Ramos (cell line): ENCODE measurements around the gene ECSIT.

Experiments
- in situ Hi-C: fragments of 300-500 bp; cut with MboI; formaldehyde crosslinking; loops from one replicate; pipeline ENCODE4 v1.14.3; 2022; ENCODE audit warnings: low sequenced_read_pairs; ENCODE audit not compliant: unreplicated experiment

The ECSIT gene

DNA sequence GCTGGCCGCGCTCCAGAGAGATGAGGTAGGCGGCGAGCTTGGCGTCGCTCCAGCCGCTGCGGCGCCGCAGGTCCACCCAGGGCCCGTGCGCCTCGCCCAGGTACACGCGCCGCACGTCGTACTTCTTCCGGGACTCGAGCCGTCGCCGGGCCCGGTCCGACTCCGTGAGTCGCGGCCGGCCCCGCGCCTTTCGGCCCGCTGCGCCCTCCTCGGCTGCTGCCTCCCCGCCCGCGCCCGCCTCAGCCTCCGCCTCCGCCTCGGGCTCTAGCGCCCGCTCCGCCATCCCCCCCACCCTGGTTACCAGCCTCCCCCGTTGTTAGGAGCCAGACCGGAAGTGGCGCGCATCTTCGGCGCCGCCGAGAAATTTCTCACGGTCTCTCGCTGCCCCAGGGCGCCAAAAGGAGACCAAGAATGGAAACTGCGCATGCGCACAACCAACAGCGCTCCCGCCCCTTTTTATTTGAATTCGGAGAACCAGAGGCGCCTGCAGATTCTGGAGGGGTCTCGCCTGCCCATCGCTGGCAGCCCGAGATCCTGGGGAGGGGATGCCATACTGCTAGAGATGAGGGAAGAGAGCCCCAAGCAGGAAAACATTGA lies 23.3 kb downstream of the ECSIT start, which contains the start of gene ZNF653:
ZNF653 (minus strand) TSS at position 336 of the 597 bp plus-strand sequence; CDS start at position 283, 53 bp downstream.
- in situ Hi-C loops = no loop called here

DNA sequence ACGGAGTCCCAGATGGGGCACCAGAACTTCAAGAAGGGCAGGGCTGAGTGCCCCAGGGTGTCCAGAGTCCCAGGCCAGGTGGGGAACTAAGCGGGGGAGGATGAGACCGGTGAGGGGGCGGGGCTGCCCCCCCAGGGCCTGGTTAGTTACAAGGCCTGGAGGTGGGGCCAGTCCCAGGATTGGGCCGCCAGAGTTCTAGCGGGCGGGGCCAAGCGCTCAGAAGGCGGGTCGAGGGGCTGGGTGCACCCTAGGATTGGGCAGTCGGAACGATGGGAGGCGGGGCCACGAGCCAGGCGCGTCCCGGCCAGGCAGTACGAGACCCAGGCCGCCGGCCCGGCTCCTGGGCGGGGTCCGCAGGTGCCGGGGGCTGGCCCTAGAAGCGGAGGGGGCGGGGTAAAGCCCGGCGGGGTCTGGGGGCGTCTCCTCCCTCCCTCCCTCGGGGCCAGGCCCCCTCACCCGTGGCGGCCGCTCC lies 23.9 kb downstream of the ECSIT start:
- in situ Hi-C loops = no loop called here

DNA sequence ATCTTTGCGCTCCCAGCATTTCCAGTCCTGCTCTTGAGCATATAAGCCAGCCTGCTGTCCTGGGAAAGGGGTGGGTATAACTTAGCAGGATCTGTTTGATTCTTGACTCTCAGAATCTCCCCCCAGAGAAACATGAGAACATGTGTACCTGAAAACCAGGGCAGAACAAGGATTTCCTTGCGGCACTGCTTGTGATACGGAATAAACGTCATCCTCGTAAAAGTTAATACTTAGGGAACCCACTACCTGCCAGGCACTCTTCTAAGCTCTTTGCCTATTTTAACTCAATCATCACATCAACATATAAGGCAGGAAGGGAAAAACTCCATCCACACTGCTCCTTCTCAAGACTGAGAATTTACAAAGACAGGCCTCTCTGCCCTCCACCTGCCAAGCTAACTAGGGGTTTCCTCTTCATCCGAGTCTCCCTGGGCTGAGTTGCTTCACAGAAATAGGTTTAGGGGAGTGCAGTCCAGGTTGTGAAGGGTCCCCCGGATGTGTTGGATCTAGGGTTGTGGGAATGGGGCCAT lies 24.4 kb downstream of the ECSIT start:
- in situ Hi-C loops = no loop called here

DNA sequence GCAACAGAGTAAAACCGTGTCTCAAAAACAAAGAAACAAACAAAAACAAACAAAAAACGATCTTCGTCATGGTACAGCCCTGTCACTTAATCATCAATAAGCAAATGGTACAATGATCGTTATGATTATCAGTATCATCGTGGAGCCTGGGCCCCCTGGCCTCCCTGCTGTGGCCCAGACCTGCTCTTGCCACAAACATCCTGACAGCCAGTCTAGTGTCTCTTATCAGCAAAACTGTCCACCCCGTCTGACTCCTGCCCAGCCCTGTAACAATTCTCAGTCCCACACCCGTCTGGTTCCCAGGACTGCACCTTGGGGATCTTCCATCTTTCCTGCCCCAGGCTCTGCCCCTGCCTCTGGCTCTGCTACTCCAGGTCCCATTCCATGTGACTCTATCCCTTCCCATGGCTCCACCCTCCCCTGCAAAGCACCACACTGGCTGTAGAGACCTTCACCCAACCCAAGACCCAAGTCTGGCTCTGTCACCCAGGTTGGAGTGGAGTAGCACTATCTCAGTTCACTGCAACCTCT lies 29.0 kb downstream of the ECSIT start:
- in situ Hi-C loops = loop anchor here (5.0 kb wide), 1 partner anchor 87 kb away; no protein-coding TSS in a partner anchor

DNA sequence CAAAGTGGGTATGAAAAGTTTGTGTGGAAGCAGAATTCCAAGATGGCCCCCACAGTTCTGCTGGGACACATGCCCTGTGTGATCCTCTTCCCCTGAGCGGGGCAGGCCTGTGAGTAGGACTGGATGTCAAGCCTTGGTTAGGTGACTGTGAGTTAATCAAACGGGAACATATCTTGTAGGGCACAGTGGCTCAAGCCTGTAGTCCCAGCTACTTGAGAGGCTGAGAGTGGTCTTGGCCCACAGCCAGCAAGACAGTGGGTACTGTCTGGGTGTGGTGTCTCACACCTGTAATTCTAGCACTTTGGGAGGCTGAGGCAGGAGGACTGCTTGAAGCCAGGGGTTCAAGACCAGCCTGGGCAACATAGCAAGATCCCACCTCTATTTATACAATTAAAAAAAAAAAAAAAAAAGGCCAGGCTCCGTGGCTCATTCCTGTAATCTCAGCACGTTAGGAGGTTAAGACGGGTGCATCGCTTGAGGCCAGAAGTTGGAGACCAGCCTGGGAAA lies 29.7 kb downstream of the ECSIT start:
- in situ Hi-C loops = loop anchor here (5.0 kb wide), 1 partner anchor 88 kb away; no protein-coding TSS in a partner anchor

DNA sequence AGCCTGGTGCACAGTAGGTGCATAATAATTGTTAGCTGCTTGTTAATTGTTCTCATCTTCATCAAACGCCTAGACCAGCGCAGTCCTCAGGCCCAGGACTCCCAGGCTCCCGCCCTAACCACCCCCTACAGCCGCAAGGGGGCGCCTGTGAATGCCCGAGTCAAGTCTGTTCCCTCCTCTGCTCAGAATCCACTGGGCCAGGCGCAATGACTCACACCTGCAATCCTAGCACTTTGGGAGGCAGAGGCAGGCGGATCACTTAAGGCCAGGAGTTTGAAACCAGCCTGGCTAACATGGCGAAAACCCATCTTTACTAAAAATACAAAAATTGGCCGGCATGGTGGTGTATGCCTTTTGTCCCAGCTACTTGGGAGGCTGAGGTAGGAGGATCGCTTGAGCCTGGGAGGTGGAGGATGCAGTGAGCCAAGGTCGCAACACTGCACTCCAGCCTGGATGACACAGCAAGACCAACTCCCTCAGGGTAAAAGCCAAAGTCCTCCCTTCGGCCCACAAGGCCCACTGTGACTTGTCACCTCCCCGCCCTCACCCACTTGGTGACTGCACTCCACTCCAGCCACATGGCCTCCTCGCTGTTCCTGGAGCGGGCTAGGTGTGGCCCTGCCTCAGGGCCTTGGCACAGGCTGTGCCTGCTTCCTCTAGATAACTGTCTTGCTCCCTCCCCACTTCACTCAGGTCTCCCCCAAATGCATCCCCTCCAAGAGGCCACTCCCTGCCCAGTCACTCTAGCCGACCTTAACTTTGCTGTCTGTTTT lies 32.4 kb downstream of the ECSIT start:
- in situ Hi-C loops = loop anchor here (5.0 kb wide), 1 partner anchor 91 kb away; no protein-coding TSS in a partner anchor

DNA sequence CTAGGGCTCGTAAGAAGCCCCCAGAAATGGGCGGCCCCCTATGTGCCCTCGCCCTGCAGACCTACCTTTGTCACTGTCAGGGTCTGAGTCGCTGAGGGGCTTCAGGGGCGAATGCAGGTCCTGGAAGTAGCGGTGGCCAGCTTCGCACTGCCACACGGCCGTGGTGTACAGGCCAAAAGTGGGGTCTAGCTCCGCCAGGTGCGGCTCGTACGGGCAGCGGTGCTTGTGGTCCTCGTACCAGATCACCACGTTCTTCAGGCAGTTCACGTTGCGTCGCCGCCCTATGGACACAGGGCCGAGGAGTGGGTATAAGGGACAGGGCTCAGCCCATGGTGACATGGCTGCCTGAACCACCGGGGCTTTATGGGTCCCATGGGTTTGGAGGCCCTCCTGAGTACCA lies 33.0 kb downstream of the ECSIT start:
- in situ Hi-C loops = loop anchor here (5.0 kb wide), 1 partner anchor 91 kb away; no protein-coding TSS in a partner anchor

DNA sequence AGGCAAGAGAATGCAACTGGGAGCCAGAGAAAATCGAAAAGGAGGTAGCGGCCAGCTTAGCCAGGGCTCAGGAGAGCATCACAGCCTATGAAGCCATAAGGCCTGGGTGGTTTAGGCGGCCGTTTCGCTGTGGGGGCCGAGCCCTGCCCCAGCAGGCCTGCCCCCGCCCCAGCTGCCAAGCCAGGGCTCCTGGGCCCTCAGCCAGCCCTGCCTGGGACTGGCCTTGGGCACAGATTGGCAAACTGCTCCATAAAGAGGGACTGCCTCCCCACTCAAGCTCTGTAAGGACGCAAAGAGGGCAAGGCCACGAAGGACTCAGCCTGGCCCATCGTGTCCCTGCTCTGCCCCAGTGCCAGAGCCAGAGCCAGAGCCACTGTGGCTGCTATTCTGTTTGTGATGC lies 33.5 kb downstream of the ECSIT start:
- in situ Hi-C loops = loop anchor here (5.0 kb wide), 1 partner anchor 92 kb away; no protein-coding TSS in a partner anchor

DNA sequence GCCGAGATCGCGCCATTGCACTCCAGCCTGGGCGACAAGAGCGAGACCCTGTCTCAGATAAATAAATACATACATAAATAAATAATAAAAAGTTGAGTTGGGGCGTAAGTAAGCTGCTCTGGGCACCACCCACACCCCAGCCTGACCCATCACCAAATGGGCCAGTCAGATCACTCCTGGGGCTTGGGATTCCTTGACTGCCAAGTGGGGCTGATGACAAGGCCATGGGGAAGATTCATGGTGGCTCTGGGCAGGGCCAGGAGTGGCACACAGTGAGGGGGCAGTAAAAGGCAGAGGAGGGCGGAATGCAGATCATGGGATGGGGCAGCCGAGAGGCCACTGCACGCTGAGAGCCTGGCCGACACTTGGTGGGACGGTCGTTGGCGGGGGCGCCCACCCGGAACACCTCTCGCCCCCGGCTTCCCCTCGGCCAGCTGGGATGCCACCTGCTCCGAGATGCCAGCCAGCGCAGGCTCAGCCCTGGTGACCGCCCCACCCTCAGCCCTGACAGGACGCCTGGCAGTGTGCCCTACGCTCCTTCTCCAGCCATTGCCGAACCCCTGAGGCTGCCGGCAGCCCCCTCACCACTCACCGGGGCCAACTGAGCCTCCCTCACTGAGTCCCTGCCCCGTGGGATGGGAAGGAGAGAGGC lies 34.2 kb downstream of the ECSIT start:
- in situ Hi-C loops = loop anchor here (5.0 kb wide), 1 partner anchor 93 kb away; no protein-coding TSS in a partner anchor

DNA sequence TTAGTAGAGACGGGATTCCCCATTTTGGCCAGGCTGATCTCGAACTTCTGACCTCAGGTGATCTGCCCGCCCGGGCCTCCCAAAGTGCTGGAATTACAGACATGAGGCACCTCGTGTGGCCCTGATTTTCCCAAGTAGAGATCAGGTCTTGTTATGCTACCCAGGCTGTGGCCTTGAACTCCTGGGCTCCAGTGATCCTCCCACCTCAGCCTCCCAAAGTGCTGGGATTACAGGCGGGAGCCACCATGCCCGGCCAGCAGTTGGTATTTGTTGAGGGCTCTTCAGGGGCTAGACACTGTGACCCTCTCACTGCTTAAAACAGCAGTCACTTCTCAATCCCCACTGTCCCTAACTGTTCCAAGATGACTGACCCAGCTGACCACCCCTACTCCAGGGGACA lies 39.6 kb downstream of the ECSIT start:
- in situ Hi-C loops = no loop called here

DNA sequence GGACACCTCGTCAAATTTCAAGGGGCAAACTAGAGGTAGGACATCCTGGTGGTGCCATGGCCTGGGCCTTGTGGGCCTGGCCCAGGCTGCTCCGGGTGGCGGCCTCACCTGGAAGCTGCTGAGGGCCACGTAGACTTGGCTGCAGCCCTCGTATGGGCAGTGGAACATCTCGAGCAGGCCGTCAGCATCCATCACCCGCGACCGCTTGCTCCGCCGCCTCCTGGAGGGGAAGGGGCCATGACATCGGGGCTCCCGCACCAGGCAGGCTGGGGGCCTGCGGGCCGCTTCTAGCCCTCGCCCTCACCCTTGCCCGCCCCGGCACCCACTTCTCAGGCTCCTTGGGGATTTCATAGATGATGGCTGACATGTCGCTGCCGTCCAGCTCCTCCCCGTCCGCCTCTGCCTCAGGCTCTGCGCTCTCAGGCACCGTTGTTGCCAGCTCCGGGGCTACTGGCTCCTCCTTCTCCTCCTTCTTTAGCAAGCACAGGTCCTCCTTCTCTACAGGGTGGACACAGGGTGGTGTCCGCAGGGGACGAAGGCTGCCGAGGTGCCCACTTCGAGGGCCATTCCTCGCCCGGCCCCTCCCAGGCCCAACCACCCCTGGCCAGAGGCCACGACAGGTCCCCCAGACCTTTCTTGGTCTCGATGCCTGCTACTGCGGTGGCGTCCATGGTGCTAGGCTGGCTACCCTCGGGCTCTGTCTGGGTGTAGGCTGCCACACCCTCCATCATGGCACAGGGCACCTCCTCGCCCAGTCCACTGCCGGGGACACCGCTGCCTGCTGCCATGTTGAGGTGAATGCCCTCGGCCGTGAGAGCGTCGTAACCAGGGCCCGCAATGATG lies 42.1 kb downstream of the ECSIT start:
- in situ Hi-C loops = no loop called here

DNA sequence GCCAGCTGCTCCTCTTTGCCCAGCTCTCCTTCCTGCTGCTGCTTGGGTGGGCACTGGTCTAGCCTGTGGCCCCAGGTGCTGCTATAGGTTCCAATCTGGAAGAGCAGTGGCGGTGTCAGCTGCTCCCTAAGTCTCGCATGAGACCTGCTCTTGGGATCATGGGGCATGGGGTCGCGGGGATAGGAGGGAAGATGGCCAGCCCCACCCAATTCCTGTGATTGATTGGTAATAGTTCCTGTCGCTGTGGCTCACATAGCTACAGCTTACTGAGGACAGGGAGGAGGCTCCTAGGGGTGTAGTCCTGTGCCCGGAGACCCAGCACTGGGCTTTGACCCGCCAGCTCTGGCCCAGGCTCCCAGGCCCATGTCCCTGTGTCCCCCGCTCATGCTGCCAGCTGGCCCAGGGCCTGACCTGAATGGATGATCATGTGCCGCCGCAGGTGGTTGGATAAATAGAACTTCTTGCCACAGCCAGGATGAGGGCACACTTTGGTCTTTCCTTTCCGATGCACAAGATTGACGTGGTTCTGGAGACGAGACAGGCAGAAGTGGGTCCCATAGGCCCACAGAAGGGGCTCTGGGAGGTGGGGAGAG lies 43.6 kb downstream of the ECSIT start:
- in situ Hi-C loops = no loop called here

DNA sequence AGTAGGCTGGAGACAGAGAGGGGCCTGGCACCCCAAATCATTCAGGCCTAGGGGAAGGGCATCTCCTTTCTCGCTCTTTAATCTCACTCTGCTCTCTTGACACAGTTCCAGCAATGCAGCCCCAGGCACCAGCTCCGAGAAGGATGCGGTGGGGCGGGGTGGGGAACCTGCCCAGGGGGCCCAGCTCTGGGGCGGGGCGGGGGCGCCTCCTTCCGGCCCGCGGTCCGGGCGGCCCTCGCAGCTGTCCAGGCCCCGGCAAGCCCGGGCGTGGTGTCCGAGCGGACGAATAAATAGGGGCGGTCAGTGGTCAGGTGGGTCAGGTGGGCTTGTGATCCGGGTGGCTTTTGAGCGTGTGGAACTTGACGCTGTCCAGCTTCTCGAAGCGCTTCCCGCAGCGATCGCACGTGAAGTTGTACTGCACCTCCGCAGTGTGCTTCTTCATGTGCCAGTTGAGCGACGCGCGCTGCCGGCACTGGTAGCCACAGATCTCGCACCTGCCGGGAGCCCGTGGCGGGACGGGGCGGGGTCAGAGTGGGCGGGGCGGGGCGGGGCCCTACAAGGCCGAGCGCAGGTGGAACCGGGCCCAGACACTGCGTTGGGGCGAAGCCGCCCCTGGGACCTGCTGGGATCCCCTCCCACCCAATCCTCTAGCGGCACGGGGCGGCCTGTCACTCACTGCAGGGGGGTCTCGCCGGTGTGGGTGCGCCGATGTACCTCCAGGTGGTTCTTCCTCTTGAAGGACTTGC lies 45.4 kb downstream of the ECSIT start:
- in situ Hi-C loops = no loop called here

DNA sequence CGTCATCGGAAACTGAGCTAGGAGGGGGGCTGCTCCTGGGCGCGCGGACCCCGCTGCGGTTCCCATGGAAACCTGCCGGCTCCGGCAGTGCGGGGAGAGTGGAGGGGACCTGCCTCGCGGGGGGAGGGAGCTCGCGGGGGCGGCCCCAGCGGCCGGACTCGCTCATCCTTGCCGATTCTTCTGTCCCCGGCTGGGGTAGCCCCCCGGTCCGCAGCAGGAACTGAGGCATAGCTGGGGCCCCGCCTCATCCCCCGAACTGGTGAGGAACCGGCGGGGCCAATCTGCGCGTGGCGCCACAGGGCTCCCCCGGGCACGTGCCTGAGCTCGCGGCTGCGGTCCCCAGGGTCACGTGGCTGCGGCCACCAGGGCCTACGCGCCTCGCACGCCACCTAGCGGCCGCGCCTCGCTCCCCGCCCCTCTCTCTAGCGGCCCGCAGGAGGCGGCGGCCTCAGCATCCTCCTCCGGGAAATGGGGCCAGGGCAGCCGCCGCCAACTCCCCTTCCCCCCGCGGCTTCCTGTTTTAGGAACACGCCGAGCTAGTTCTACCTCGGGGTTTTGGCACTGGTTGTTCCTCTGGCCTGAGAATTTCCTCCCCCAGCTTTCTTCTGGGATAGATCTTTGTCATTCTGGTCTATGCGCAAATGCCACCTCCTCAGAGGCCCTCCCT lies 46.4 kb downstream of the ECSIT start:
- in situ Hi-C loops = no loop called here

DNA sequence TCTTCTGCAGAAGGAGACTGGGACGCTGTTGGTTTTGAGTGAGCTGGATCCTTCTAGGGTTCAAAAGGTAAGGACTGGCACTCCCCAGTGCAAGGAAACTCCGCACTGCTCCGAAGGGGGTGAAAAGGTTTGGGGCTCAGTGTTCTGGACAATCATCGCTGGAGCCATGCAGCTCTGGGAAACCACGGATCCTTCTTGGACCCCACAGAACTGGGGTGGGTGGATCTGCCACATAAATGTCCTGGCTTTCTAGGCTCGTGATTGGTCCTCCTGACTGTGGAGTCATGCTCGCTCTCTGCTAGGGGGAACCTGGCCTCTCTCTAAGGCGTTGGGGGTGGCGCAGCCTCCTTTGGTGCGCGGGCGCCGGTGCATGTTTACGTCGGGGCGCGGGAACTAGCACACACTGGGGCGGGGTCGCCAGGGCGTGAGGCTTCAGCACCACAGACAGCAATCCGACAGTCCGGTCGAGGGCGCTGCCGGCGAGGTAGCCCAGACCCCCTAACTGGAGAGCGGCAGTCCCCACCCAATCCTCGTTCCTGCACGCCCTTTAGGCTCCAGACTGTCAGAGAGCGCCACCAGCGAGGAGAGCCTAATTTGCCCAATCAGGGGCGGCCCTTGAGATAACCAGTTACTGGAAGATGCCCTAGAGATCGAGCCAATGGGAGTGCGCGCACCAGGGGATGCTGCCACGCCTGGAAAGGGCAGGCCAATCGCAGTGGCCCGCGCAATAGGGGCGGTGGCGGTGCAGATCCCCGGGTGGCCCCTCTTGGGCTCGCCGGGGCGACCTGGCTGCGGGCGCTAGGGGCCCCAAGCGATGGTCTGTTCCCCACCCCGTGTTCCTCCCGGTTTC lies 47.2 kb downstream of the ECSIT start:
- in situ Hi-C loops = no loop called here

DNA sequence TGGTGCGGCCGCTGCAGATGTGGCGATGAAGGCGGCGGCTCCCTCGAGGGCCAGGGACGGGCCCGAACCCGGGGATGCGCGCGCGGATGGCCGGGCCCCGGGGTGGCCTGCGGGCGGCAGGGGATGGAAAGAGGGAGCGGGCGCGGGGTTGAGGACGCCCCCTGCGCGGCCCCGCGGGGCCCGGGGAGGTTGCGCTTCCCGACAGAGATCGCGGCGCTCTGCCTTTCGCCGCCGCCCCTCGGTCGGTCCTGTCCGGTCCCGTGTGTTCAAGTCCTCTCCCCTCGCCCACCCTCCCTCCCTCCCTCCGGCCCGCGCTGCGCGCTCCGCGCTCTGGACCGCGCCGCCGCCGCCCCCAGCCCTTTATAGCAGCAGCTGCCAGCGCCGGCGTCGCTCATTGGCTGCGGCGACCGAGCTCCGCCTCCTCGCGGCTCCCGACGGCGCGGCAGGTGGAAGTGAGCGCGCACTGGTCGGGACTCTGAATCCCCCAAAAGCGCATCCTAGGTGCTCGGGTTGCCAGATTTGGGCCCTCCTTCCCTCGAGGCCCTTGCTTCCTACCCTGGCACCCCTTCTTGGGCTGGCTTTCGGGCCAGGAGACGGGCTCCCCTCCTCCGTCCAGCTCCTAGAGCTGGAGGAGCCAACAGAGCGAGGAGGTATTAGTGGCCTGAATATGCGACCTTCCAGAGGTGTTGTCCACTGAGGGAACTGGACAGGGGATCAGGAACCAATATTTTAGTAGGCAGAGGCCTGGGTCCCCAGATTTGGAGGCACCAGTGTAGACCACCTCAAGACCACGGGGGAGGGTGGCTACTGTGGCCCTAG lies 48.0 kb downstream of the ECSIT start, which contains the start of gene ELAVL3:
ELAVL3 (minus strand) TSS at position 332 of the 819 bp plus-strand sequence. CDS start 438 bp downstream, outside the sequence.
- in situ Hi-C loops = no loop called here
